ENCODE data around the gene IL34.

The IL34 gene

GRCh38 chr16:70689035-70689969, 42.9 kb downstream of the IL34 start:
- no peak for DNase-seq

DNA sequence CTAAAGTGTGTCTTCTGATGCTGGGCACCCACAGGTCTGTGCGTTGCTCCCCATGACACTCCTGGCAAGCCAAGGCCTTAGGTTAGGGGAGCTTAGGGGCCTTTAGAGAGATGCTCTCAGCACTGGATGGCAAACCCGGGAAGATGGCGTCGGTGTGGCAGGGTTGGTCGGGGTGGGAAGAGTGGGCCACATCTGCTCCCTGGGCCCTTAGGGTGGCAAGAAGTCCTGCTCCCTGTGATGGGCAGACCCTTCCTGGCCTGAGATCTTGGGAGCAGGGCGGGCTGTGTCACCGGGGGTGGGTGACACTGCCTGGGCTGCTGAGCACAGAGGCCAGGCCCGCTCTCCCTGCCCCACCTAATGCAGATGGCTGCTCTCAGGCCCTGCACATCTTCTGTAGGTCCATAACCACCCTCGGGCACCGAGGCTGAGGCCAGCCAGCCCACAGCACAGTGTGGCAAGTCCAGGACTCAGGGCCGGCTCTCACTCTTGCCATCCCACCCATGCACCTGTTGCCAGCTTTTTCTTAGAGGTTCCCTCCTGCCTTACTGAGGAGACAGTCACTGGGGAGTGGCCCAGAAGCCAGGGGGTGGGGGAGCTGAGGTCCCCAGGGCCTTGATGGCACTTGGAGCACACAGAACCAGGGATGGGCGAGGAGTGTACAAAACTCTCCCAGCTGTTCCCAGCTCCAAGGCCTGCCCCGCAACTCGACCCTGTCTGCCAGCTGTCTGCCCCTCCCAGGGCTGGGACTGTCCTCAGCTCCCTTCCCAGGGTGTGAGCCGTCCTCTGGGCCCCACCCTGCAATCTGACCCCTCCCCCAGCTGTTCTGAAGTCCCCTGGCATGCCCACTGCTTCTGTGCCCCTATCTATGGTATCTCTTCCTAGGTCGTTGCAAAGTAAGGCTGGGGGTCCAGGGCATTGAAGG, 43.9 kb downstream of the IL34 start:
- DNase-seq = no peak

GRCh38 chr16:70691223-70692129, 45.1 kb downstream of the IL34 start:
- no peak for DNase-seq

DNA sequence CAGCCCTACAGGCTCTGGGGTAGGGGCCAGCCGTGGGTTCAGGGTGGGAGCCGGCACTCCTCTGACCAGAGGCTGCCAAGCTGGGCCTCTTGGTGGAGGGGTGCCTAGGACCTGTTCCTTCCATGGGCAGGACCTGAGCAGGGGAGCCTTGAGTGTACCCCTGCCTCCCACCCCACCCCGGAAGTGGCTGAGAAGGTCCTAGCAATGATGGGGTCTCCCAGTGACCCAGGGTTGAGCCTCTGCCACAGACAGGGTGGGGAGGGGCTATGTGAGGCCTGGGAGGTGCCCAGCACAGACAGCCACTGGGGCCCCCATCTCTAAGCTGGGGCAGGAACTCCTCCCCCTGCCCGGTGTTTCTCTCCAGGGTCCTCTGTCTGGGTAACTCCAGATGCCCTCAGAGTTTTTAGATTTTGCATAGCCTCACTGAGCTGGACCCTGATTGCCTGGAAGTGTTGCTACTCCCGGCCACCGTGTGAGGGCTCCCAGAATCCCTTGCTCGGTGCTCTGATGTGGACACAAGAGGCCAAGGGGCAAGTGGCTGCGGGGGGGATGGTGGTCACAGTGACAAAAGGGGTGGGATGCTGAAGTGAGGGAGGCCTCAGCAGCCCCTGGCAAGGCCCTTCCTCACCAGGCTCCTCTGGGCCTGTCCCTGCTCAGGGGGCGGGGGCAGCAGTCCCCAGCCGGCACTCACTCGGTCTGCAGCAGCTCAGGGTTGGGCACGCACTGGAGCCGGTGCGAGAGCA, 45.9 kb downstream of the IL34 start:
- DNase-seq = no peak

DNA sequence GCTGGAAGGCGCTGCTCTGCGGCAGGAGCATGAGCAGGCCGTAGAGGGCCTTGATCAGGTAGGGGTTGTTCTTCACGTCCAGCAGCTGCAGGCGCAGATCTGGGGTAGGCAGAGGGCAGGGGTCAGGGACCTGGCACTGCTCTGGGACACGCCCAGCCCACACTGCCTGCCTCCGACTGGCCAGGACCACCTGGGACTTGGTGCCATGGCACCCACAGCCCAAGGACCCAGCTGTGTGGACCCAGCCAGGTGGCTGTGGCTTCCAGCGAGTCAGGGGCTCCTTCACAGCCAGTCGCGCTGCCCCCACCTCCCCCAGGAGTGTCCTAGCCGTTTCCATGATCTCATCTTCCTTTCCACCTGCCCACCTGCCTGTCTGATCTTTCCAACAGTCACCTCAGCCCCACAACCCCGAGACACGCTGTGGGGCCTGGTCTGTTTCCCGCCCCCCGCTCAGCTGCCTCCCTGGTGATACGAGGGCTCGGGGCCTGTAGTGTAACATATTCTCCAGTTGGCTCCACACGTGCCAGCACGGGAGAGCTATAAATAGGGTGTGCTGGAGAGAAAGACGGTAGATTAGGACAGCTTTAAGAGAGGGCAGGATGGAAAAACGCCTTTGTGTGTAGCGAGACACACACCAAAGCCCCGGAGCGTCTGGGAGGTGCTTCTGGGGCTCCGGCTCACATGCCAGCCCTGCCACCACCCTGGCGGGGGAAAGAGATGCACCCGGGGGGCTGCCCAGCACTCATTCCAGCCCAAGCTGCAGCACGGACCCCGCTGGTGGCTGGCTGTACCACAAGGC, 46.7 kb downstream of the IL34 start:
- no peak for DNase-seq

DNA sequence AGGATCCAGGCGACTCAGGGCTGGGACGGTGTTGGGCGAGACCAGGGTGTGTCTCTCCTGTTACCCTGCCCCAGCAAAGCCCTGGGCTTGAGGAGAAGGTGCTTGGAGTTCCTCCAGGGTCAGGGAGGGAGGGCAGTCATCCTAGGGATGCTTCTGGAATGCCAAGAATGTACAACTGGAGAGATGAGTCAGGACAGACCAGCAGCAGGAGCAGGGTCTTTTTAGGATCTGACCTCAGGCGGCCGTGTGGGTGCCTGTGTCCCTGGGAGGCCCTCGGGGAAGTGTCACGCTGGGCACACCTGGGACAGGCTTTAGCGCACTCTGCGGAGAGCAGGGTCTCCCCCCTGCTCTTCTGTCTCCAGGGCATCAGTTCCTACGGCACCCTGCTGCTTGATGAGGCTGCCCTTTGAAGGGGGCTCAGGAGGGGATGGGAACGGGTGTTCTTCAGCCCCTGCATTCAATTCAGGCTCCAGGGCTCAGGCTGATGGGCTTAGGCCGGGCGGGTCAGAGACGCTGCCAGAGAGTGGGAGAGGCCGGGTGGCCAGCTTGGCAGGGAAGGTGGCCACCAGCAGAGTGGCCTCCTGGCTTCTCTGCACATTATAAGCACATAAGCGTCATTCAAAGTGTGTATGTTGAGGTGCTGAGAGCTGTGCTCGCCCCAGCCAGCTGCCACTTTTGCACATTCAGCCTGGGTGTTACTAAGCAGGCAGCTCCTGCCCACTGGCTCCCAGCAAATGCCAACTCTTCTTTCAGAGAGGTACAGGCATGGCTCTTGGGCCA, 47.9 kb downstream of the IL34 start:
- no peak for DNase-seq

- no peak for DNase-seq
These were observed 48.5 kb downstream of the IL34 start for GRCh38 chr16:70694868-70695218.

GRCh38 chr16:70695331-70696070, 49.1 kb downstream of the IL34 start:
- DNase-seq = no peak

DNA sequence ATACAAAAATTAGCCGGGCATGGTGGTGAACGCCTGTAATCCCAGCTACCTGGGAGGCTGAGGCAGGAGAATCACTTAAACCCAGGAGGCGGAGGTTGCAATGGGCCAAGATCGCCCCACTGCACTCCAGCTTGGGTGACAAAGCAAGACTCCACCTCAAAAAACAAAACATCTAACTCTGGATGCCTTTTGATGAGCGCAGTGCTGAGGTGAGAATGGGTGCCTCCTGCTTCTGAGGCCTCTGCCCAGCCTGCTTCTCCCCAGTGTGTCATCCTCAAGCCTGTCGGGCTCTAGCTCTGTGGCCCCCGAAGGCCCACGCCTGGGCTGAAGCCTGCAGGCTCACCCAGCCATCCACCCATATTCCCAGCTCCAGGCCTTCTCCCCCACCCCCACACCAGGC, 50.0 kb downstream of the IL34 start:
- no peak for DNase-seq

GRCh38 chr16:70696952-70697593, 50.7 kb downstream of the IL34 start:
- DNase-seq = peak in 1 of 4 experiments; percentile 19

- DNase-seq = no peak
These were observed 51.3 kb downstream of the IL34 start for GRCh38 chr16:70697594-70698170.

DNA sequence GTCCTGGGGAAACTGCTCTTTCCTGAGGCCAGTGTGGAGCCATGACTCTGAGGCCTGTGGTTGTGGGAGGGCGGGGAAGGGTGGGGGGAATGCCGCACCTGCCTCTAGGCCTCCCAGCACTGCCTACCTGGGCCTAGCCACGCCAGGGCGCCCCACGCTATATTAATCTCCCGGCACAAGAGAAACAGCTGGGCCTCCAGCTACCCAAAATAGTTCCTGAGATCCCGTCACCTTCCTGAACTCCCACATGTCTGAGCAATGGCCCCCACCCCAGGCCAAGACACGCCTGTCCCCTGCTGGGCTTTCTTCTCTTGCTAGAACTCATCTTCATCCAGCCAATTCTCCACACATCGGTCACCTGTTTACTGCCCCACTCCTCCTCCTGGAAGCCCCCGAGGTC, 52.5 kb downstream of the IL34 start:
- no peak for DNase-seq

- DNase-seq = no peak
These were observed 53.3 kb downstream of the IL34 start for GRCh38 chr16:70699696-70700095.

GRCh38 chr16:70700101-70701020, 54.0 kb downstream of the IL34 start:
- peak in 3 of 4 experiments; percentile 28 to 57 (median 47) for DNase-seq

DNA sequence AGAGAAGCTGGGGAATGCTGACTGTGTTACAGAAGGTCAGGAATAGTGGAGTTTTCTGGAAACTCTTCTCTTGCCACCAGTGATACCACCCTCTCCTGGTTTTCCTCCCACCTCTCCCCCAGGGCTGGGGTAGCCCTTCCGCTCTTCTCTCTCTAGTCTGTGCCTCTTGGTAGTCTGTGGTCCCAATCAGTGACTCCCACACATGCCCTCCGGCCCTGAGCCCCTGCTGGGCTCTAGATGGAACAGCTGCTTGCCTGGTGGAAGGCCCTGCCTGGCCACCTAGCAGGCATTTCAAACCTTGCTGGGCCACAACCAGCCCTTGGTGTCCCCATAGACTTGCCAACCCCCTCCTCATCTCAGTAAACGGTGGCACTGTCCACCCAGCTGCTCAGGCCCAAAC, 54.7 kb downstream of the IL34 start:
- DNase-seq = no peak

GRCh38 chr16:70701596-70701995, 55.2 kb downstream of the IL34 start:
- no peak for DNase-seq

DNA sequence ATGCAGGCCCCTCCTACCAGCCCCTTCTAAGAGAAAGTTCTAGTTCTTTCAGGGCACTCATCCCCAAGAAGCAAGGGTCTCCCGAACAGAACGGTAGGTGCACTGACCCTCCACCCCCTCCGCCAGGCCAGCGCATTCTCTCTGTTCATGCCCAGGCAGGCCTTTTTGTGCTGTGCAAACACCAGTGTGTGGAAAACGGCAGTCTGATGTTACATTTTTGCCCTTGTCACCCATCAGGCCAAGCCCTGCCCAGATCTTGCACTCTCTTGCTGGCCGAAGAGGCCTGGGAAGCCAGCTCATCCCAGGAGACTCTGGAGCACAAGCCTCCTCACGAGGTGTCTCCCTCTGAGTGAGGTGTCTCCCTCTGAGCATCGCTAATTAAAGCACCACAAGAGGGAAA, 55.6 kb downstream of the IL34 start:
- DNase-seq = no peak
